HG03558 (cell line): ENCODE measurements around the gene NFX1.
A peak's percentile ranks its signal among the peaks of the same experiment; 100 is the strongest.

ENCODE experiments used
- ATAC-seq: cut with Tn5 transposase; IDR thresholded peaks from one replicate; pipeline ENCODE4 v1.9.1; 2021; ENCODE audit warnings: moderate number of reproducible peaks; ENCODE audit not compliant: unreplicated experiment; ENCODE audit errors: extremely low read depth

Gene NFX1

GRCh38 chr9:33265211-33265865 is 25.0 kb upstream of the NFX1 start:
- ATAC-seq, result no peak

- no peak for ATAC-seq
Observed at GRCh38 chr9:33267151-33267767, 23.1 kb upstream of the NFX1 start.

- ATAC-seq, result no peak
Observed at GRCh38 chr9:33270146-33270545, 20.2 kb upstream of the NFX1 start.

GRCh38 chr9:33272061-33272460 is 18.3 kb upstream of the NFX1 start:
- ATAC-seq, result no peak

GRCh38 chr9:33273266-33273971 is 16.9 kb upstream of the NFX1 start:
- ATAC-seq, result no peak

GRCh38 chr9:33273972-33274328 is 16.4 kb upstream of the NFX1 start:
- no peak for ATAC-seq

GRCh38 chr9:33277484-33277883 is 12.8 kb upstream of the NFX1 start:
- ATAC-seq, result no peak

- ATAC-seq, result no peak
Observed at GRCh38 chr9:33285502-33285901, 4.8 kb upstream of the NFX1 start.

- no peak for ATAC-seq
Observed at GRCh38 chr9:33287087-33287490, 3.2 kb upstream of the NFX1 start.

GRCh38 chr9:33288235-33288634 is 2.1 kb upstream of the NFX1 start:
- no peak for ATAC-seq

GRCh38 chr9:33288828-33289483 is 1.4 kb upstream of the NFX1 start:
- no peak for ATAC-seq

GRCh38 chr9:33289496-33289895 is 820 bp upstream of the NFX1 start:
- ATAC-seq, result no peak

- no peak for ATAC-seq
Observed at GRCh38 chr9:33289936-33290246, 425 bp upstream of the NFX1 start.

- no peak for ATAC-seq
Observed at GRCh38 chr9:33291031-33291397, 698 bp downstream of the NFX1 start.

GRCh38 chr9:33291901-33292300 is 1.6 kb downstream of the NFX1 start:
- no peak for ATAC-seq

GRCh38 chr9:33293782-33294181 is 3.5 kb downstream of the NFX1 start:
- no peak for ATAC-seq

GRCh38 chr9:33294670-33295432 is 4.5 kb downstream of the NFX1 start:
- no peak for ATAC-seq

GRCh38 chr9:33295571-33295970 is 5.3 kb downstream of the NFX1 start:
- peak; percentile 28 for ATAC-seq

- peak; percentile 90 for ATAC-seq
Observed at GRCh38 chr9:33297432-33297831, 7.1 kb downstream of the NFX1 start.

- no peak for ATAC-seq
Observed at GRCh38 chr9:33300546-33300945, 10.2 kb downstream of the NFX1 start.

- no peak for ATAC-seq
Observed at GRCh38 chr9:33304362-33304761, 14.0 kb downstream of the NFX1 start.
